ENCODE measurements around the gene VMP1. TPM values are rescaled to one million over a fixed set of nuclear protein-coding genes. Genes with fewer than 3 reads are reported as not detected.

Gene VMP1
- total RNA-seq, 1 experiment from 2014 or later = 281 TPM

- no peaks in the 10 kb centered on the region; the same call in 1 of the 2 replicates for H3K36me3 ChIP-seq (ENCODE audit: control insufficient read depth, insufficient read depth, low read length)
- no peaks in the 10 kb centered on the region for H3K27me3 ChIP-seq (ENCODE audit: control insufficient read depth, insufficient read depth, low read length)
- BruUV-seq (replicated peaks) = no TSS peak
- ATAC-seq (no peak), DNase-seq (ENCODE audit: low read depth, low spot score) (no peak)
- H3K27ac ChIP-seq (ENCODE audit: low read length) = no peak overlapping the region
- TF ChIP-seq SIN3A (IDR thresholded peaks at IDR 0.05; ENCODE audit: borderline replicate concordance, insufficient read depth, low read depth, low read length) (no peak), POLR2AphosphoS5 (IDR thresholded peaks at IDR 0.05; ENCODE audit: low read depth, low read length) (no peak), TCF7L2 (IDR thresholded peaks at IDR 0.05; ENCODE audit: low read depth, low read length) (no peak), REST (IDR thresholded peaks at IDR 0.05; ENCODE audit: insufficient read depth in 1 of 2, low read depth in 2 of 2, low read length in 1 of 2) (no peak), CTCF (IDR thresholded peaks at IDR 0.05) (no peak)
- in situ Hi-C loops (cut with HindIII; ENCODE audit: low pct_unique_long_range_greater_than_20kb, low sequenced_read_pairs) = no loop called here
- no peaks in the 10 kb centered on the region for H3K9me3 ChIP-seq (ENCODE audit: control insufficient read depth, insufficient read depth, low read depth, low read length)
- intact Hi-C loops (cut with micrococcal nuclease; ENCODE audit: unreplicated experiment) = no loop called here
- no peak overlapping the region for H3K4me3 ChIP-seq (ENCODE audit: low read depth in 2 of 2, low read length in 2 of 2)
- ChIA-PET POLR2A (no interaction called here), CTCF (no interaction called here)
- H3K4me1 ChIP-seq (ENCODE audit: control insufficient read depth, insufficient read depth, low read length) = peaks cover 43% of the 10 kb centered on the region
These were observed 16.2 kb downstream of the VMP1 start for GRCh38 chr17:59723607-59724006.

- ATAC-seq (no peak), DNase-seq (ENCODE audit: low read depth, low spot score) (no peak)
- Histone ChIP-seq H3K4me3 (ENCODE audit: low read depth in 2 of 2, low read length in 2 of 2) (no peak overlapping the region), H3K27ac (ENCODE audit: low read length) (no peak overlapping the region), H3K9me3 (ENCODE audit: control insufficient read depth, insufficient read depth, low read depth, low read length) (no peaks in the 10 kb centered on the region), H3K27me3 (ENCODE audit: control insufficient read depth, insufficient read depth, low read length) (no peaks in the 10 kb centered on the region), H3K36me3 (ENCODE audit: control insufficient read depth, insufficient read depth, low read length) (peaks cover 4% of the 10 kb centered on the region; the same call in 1 of the 2 replicates), H3K4me1 (ENCODE audit: control insufficient read depth, insufficient read depth, low read length) (peaks cover 40% of the 10 kb centered on the region)
- in situ Hi-C loops (cut with HindIII; ENCODE audit: low pct_unique_long_range_greater_than_20kb, low sequenced_read_pairs) = no loop called here
- BruUV-seq (replicated peaks) = no TSS peak
- intact Hi-C loops (cut with micrococcal nuclease; ENCODE audit: unreplicated experiment) = no loop called here
- CTCF ChIA-PET = no interaction called here
- TF ChIP-seq REST (IDR thresholded peaks at IDR 0.05; ENCODE audit: insufficient read depth in 1 of 2, low read depth in 2 of 2, low read length in 1 of 2) (no peak), TCF7L2 (IDR thresholded peaks at IDR 0.05; ENCODE audit: low read depth, low read length) (no peak), SIN3A (IDR thresholded peaks at IDR 0.05; ENCODE audit: borderline replicate concordance, insufficient read depth, low read depth, low read length) (no peak), POLR2AphosphoS5 (IDR thresholded peaks at IDR 0.05; ENCODE audit: low read depth, low read length) (no peak), CTCF (IDR thresholded peaks at IDR 0.05) (no peak)
- POLR2A ChIA-PET = interaction anchor here (0.6 kb wide), 1 partner anchor 116 kb away, joined by 6 read pairs; no protein-coding TSS in a partner anchor
These were observed 18.2 kb downstream of the VMP1 start for GRCh38 chr17:59725691-59726090.
